K562 (cell line): ENCODE measurements around the gene SLC25A21. TPM values are rescaled to one million over a fixed set of nuclear protein-coding genes. Genes with fewer than 3 reads are reported as not detected.
A peak's percentile ranks its signal among the peaks of the same experiment; 100 is the strongest.

Experiments used
- E2F6 ChIP-seq, 2 experiments: IDR thresholded peaks; 2 replicates each; pipeline ENCODE4 v1.6.1; 2011; ENCODE audit warnings: borderline replicate concordance in 1 of 2, control low read depth in 1 of 2, low read depth in 1 of 2, low read length in 1 of 2, mild to moderate bottlenecking in 1 of 2, mixed read lengths in 1 of 2, moderate library complexity in 1 of 2; ENCODE audit not compliant: insufficient read depth in 1 of 2, insufficient read length in 1 of 2, poor library complexity in 1 of 2, severe bottlenecking in 1 of 2; ENCODE audit errors: extremely low read depth in 1 of 2
- EGR1 ChIP-seq: fragments of 450-650 bp; conservative IDR thresholded peaks from 2 replicates; pipeline ENCODE4 v1.6.1; 2017; ENCODE audit warnings: mild to moderate bottlenecking
- EP400 ChIP-seq: fragments of 450-650 bp; IDR thresholded peaks from 2 replicates; pipeline ENCODE4 v1.6.1; 2017; ENCODE audit warnings: antibody characterized with exemption, mild to moderate bottlenecking, moderate library complexity
- FOS ChIP-seq: IDR thresholded peaks from 3 replicates; pipeline ENCODE4 v1.6.1; 2011; ENCODE audit not compliant: insufficient read length; ENCODE audit errors: extremely low read depth
- GTF2F1 ChIP-seq: IDR thresholded peaks from 2 replicates; pipeline ENCODE4 v1.6.1; 2011; ENCODE audit warnings: low read depth, low read length, improper control_type of control experiment
- HDAC1 ChIP-seq, 2 experiments: fragments of 450-650 bp; IDR thresholded peaks; 2 replicates each; pipeline ENCODE4 v1.6.1; 2016 to 2017; ENCODE audit warnings: inconsistent platforms in 1 of 2, mild to moderate bottlenecking in 1 of 2, moderate library complexity in 1 of 2
- ILF3 ChIP-seq: fragments of 450-650 bp; IDR thresholded peaks from 2 replicates; pipeline ENCODE4 v1.6.1; 2018; ENCODE audit warnings: antibody characterized with exemption, mild to moderate bottlenecking, moderate library complexity, borderline replicate concordance
- JUND ChIP-seq, 2 experiments: IDR thresholded peaks; 2 replicates in 1 of 2; 3 replicates in 1 of 2; pipeline ENCODE4 v1.6.1; 2011; ENCODE audit warnings: borderline replicate concordance in 2 of 2, low read depth in 2 of 2, low read length in 2 of 2, improper control_type of control experiment in 1 of 2, missing biosample characterization in 1 of 2, missing genetic modification characterization in 1 of 2, missing genetic modification reagents in 1 of 2
- MAZ ChIP-seq, 2 experiments: fragments of 450-650 bp in 1 of 2; sonication (generic) in 1 of 2; formaldehyde crosslinking; IDR thresholded peaks in 1 of 2; conservative IDR thresholded peaks in 1 of 2; 2 replicates each; pipeline versions ENCODE4 v1.4.0 to v1.5.0; 2020; ENCODE audit warnings: mild to moderate bottlenecking in 1 of 2, missing genetic modification reagents in 1 of 2
- NFRKB ChIP-seq: fragments of 450-650 bp; IDR thresholded peaks from 2 replicates; pipeline ENCODE4 v1.6.1; 2016; ENCODE audit warnings: low read depth
- NR1H2 ChIP-seq: sonication (generic); formaldehyde crosslinking; IDR thresholded peaks from 2 replicates; pipeline ENCODE4 v1.4.0; 2020; ENCODE audit warnings: mild to moderate bottlenecking, missing genetic modification reagents
- NRF1 ChIP-seq, 2 experiments: fragments of 450-650 bp; IDR thresholded peaks in 1 of 2; conservative IDR thresholded peaks in 1 of 2; 2 replicates each; pipeline ENCODE4 v1.6.1; 2014; ENCODE audit warnings: mild to moderate bottlenecking in 2 of 2
- OTX1 ChIP-seq: fragments of 450-650 bp; formaldehyde crosslinking; IDR thresholded peaks from 2 replicates; pipeline ENCODE4 v1.4.0; 2022; ENCODE audit warnings: mild to moderate bottlenecking
- POLR2A ChIP-seq: fragments of 450-650 bp; conservative IDR thresholded peaks from 2 replicates; pipeline ENCODE4 v1.6.1; 2016
- RNF2 ChIP-seq: sonication (generic); IDR thresholded peaks from 2 replicates; pipeline ENCODE4 v1.6.1; 2016
- TEAD1 ChIP-seq, 2 experiments: fragments of 450-650 bp in 1 of 2; sonication (generic) in 1 of 2; formaldehyde crosslinking; IDR thresholded peaks; 2 replicates each; pipeline versions ENCODE4 v1.4.0 to v1.8.0; 2020 to 2022; ENCODE audit warnings: mild to moderate bottlenecking in 2 of 2, missing genetic modification reagents in 1 of 2
- VEZF1 ChIP-seq: fragments of 200-800 bp; sonication (Bioruptor generic); IDR thresholded peaks from 2 replicates; pipeline ENCODE4 v1.6.1; 2017; ENCODE audit warnings: missing genetic modification characterization, missing compliant biosample characterization
- ZNF23 ChIP-seq: fragments of 250-450 bp; sonication (Bioruptor Pico); IDR thresholded peaks from 2 replicates; pipeline ENCODE4 v1.4.0; 2020; ENCODE audit warnings: mild to moderate bottlenecking
- ZNF639 ChIP-seq, 2 experiments: fragments of 200-800 bp in 1 of 2; sonication (Bioruptor generic) in 1 of 2; sonication (generic) in 1 of 2; formaldehyde crosslinking in 1 of 2; IDR thresholded peaks in 1 of 2; conservative IDR thresholded peaks in 1 of 2; 2 replicates each; pipeline versions ENCODE4 v1.5.0 to v1.6.1; 2016 to 2020; ENCODE audit warnings: missing compliant biosample characterization in 1 of 2, missing genetic modification characterization in 1 of 2, missing genetic modification reagents in 1 of 2
- ZNF77 ChIP-seq: fragments of 250-450 bp; sonication (Bioruptor Pico); IDR thresholded peaks from 2 replicates; pipeline ENCODE4 v1.5.0; 2020
- ZNF79 ChIP-seq: fragments of 250-450 bp; sonication (Bioruptor Pico); IDR thresholded peaks from 2 replicates; pipeline ENCODE4 v1.4.0; 2020; ENCODE audit warnings: low read depth, mild to moderate bottlenecking, moderate library complexity
- polyA plus RNA-seq, 8 experiments: library from polyadenylated mRNA; depleted of rRNA in 4 of 8; stranded (reverse) in 5 of 8; unstranded in 3 of 8; fragments of >200 nt; fragmentation: Nextera tagmentation in 2 of 8; fragmentation: Illumina TruSeq in 1 of 8; extraction: Ambion mirVana in 2 of 8; extraction: Trizol in 1 of 8; gene quantifications; 2 replicates each; pipeline versions ENCODE4 v1.2.1 to v1.2.3, GENCODE V29; 2011 to 2014; ENCODE audit warnings: inconsistent platforms in 1 of 8, missing spikeins in 1 of 8
- total RNA-seq, 7 experiments: library from RNA; depleted of rRNA in 6 of 7; stranded (reverse); fragments of >200 nt in 6 of 7; fragmentation: Illumina TruSeq in 2 of 7; extraction: Trizol in 2 of 7; gene quantifications; 2 replicates each; pipeline versions ENCODE4 v1.2.1 to v1.2.3, GENCODE V29; 2011 to 2021; ENCODE audit warnings: low replicate concordance in 1 of 7

Gene SLC25A21
- total and polyA plus RNA-seq, 9 of the 15 experiments (the other 6 are each of a cell fraction or from before 2014, with no cell fraction given): 15.2 to 46.7 (median 28.7) TPM

DNA sequence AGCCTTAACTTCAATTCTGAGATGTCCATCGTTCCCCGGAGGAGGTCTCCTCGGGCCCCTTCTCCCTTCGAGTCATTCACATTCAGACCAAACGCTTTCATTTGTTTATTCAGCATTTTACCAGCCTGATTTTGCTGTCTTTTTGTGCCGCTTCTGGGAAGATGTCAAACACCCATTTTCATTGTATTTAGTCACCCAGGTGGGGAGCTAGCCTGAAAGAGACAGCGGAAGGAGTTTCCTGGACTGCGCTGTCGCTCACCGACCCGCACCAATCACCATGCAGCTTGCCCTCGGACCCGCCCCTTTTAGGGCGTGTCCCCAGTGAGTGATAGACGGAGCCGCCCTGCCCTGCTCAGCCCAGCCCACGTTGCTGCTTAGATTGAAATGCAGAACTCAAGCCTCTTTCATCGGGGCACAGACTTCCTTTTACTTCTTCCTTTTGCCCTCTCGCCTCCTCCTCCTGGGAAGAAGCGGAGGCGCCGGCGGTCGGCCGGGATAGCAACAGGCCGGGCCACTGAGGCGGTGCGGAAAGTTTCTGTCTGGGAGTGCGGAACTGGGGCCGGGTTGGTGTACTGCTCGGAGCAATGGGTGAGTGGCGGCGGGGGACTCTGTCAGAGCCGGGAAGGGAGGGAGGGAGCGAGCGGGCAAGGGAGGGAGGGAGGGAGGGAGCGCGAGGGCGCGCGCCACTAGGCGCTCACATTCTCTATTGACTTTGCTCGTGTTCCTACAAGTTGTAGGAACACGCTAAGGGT is 510.7 kb downstream of the SLC25A21 start, which contains the start of gene PAX9 (continued):
- TF ChIP-seq ZNF23 (no peak), JUND (IDR thresholded peaks at IDR 0.05; ENCODE audit: borderline replicate concordance, low read depth, low read length) (no peak; the same call in 1 of the 2 replicates), JUND (tag; IDR thresholded peaks at IDR 0.05; ENCODE audit: borderline replicate concordance, low read depth, low read length) (no peak), POLR2A (peak; percentile 70; the same call in 1 of the 2 replicates), MAZ (CRISPR knock-in tag; conservative IDR thresholded peaks at IDR 0.05 in 1 of 2, IDR thresholded peaks at IDR 0.05 in 1 of 2) (peak; percentile 66 to 80), OTX1 (CRISPR knock-in tag) (no peak), RNF2 (no peak), EGR1 (no peak), NR1H2 (CRISPR knock-in tag) (no peak), E2F6 (IDR thresholded peaks at IDR 0.05; ENCODE audit: borderline replicate concordance in 1 of 2, extremely low read depth in 1 of 2, insufficient read depth in 1 of 2, insufficient read length in 1 of 2, low read depth in 1 of 2, low read length in 1 of 2, poor library complexity in 1 of 2, severe bottlenecking in 1 of 2) (peak; percentile 6 to 46), TEAD1 (CRISPR knock-in tag; IDR thresholded peaks at IDR 0.05) (no peak), HDAC1 (IDR thresholded peaks at IDR 0.05) (0 out of 4 replicates have a peak, but pooled peaks of 1 of the 2 experiments have one; percentile 28), EP400 (peak; percentile 64), ILF3 (no peak), ZNF77 (CRISPR knock-in tag) (no peak), NRF1 (conservative IDR thresholded peaks at IDR 0.05 in 1 of 2, IDR thresholded peaks at IDR 0.05 in 1 of 2) (peak; percentile 59 to 70), NFRKB (no peak), ZNF79 (CRISPR knock-in tag) (no peak), GTF2F1 (no peak), VEZF1 (CRISPR knock-in tag) (peak; percentile 76), ZNF639 (CRISPR knock-in tag; conservative IDR thresholded peaks at IDR 0.05 in 1 of 2, IDR thresholded peaks at IDR 0.05 in 1 of 2) (0 out of 4 replicates have a peak, but pooled peaks of 1 of the 2 experiments have one; percentile 24), FOS (peak; percentile 30)
